GM12864 (cell line): Measurements from ENCODE around the gene TENT4B.
"Not testable (repeated sequence)": the region's sequence is repeated elsewhere in the genome, so short reads cannot be mapped to it uniquely, and the experiment has no call there.

Experiments used
- DNase-seq: peaks from one replicate; pipeline ENCODE4 v3.0.0-alpha.2; 2011; ENCODE audit warnings: low read depth
- H3K4me3 ChIP-seq: 2 replicates; pipeline ENCODE4 v1.5.1; 2011; ENCODE audit warnings: mild to moderate bottlenecking, low read depth, low read length, control low read depth
- TF ChIP-seq, protein P1 (sequence below): IDR thresholded peaks from 2 replicates; pipeline ENCODE4 v1.5.1; 2011; ENCODE audit warnings: low read depth, mild to moderate bottlenecking, moderate library complexity, low read length, control low read depth, inconsistent platforms; ENCODE audit errors: missing control alignments

Gene TENT4B

DNA sequence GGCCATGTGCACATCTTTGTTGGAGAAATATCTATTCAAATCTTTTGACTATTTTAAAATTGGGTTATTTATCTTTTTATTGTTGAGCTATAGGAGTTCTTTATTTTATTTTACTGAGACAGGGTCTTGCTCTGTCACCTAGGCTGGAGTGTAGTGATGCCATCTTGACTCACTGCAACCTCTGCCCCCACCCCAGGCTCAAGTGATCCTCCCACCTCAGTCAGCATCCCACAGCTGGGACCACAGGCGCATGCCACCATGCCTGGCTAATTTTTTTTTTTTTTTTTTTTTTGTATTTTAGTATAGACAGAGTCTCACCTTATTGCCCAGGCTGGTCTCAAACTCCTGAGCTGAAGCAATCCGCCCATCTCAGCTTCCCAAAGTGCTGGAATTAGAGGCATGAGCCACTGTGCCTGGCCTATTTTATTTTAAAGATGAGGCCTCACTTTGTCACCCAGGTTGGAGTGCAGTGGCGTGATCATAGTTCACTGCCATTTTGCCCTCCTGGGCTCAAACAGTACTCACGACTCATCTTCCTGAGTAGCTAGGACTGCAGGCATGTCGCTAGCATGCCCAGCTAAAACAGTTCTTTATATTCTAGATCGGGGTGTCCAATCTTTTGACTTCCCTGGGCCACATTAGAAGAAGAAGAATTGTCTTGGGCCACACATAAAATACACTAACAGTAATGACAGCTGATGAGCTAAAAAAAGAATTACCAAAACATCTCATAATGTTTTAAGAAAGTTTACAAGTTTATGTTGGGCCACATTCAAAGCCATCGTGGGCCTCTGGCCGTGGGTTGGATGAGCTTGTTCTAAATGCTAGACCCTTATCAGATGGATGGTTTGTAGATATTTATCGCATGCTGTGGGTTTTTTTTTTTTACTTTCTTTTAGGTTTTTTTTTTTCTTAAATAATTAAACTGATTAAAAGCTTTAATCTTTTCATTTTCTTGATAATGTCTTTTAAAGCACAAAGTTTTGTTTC, 13.7 kb downstream of the TENT4B start:
- no peak for DNase-seq
- no peak overlapping the region for H3K4me3 ChIP-seq
- TF ChIP-seq, protein P1, sequence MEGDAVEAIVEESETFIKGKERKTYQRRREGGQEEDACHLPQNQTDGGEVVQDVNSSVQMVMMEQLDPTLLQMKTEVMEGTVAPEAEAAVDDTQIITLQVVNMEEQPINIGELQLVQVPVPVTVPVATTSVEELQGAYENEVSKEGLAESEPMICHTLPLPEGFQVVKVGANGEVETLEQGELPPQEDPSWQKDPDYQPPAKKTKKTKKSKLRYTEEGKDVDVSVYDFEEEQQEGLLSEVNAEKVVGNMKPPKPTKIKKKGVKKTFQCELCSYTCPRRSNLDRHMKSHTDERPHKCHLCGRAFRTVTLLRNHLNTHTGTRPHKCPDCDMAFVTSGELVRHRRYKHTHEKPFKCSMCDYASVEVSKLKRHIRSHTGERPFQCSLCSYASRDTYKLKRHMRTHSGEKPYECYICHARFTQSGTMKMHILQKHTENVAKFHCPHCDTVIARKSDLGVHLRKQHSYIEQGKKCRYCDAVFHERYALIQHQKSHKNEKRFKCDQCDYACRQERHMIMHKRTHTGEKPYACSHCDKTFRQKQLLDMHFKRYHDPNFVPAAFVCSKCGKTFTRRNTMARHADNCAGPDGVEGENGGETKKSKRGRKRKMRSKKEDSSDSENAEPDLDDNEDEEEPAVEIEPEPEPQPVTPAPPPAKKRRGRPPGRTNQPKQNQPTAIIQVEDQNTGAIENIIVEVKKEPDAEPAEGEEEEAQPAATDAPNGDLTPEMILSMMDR = no peak

DNA sequence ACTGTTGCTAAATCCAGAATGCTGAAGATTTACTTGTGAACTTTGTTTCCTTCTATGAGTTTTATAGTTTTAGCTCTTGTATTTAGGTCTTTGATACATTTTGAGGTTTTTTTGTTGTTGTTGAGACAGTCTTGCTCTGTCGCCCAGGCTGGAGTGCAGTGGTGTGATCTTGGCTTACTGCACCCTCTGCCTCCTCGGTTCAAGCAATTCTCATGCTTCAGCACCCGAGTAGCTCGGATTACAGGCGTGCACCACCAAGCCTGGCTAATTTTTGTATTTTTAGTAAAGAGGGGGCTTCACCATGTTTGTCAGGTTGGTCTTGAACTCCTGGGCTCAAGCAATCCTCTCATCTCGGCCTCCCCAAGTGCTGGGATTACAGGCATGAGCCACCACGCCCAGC, 14.4 kb downstream of the TENT4B start:
- no peak for DNase-seq
- TF ChIP-seq, protein P1 = no peak
- H3K4me3 ChIP-seq = no peak overlapping the region

DNA sequence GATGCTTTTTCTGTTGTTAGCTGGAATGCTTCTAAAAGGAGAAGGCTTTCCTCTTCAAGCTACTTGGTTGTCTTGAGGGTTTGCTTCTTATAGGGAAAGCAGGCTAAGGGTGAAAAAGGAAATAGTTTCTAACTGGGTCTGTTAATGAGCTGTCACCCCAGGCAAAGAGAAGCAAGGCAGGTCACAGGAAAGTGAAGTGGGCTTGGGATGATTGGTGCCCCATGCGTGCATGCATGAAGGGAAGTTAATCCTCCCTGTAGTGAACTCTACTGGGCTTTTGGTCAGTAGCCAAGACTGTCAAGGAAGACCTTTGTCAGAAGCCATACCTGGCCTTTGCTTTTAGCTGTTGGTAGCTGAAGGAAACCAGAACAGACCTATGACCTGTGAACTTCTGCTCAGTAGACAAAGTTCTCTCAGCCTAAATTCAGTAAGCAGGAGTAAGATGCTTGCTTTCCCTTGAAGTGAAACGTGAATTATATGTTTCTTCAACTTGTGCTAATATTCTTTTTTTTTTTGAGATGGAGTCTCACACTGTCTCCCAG, 16.5 kb downstream of the TENT4B start:
- no peak overlapping the region for H3K4me3 ChIP-seq

DNA sequence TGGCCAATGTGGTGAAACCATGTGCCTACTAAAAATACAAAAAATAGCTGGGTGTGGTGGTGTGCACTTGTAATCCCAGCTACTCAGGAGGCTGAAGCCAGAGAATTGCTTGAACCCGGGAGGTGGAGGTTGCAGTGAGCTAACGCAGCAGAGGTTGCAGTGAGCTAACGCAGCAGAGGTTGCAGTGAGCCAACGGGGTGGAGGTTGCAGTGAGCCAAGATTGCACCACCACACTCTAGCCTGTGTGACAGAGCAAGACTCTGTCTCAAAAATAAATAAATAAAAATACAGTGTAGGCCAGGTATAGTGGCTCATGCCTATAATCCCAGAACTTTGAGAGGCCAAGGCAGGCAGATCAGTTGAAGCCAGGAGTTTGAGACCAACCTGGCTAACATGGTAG, 18.7 kb downstream of the TENT4B start:
- DNase-seq, H3K4me3 ChIP-seq: not testable (repeated sequence)

More for the DNA sequence above, 16.5 kb downstream of the TENT4B start:
- DNase-seq = no peak
- TF ChIP-seq, protein P1 = no peak

DNA sequence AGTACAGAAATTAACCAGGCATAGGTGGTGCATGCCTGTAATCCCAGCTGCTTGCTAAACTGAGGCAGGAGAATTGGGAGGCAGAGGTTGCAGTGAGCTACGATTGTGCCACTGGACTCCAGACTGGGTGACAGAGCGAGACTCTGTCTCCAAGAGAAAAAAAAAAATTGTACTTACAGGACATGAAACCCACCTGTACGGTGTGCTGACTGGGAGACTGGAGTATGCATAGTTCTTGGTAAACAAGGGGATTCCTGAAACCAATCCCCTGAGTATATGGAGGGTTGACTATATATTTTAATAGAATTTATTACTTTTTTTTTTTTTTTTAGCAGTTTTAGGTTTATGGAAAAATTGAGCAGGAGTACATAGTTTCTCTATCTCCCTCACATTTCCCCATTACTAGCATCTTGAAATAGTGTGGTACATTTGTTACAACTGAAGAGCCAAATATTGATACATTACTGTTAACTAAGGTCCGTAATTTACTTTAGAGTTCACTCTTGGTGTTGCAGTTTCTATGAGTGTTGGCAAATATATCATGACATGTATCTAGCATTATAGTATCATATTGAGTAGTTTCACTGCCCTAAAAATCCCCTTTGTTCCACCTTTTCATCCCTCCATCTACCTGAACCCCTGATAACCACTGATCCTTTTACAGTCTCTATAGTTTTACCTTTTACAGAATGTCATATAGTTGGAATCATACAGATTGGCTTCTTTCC, 19.3 kb downstream of the TENT4B start:
- no peak overlapping the region for H3K4me3 ChIP-seq
- TF ChIP-seq, protein P1 = no peak
- no peak for DNase-seq

DNA sequence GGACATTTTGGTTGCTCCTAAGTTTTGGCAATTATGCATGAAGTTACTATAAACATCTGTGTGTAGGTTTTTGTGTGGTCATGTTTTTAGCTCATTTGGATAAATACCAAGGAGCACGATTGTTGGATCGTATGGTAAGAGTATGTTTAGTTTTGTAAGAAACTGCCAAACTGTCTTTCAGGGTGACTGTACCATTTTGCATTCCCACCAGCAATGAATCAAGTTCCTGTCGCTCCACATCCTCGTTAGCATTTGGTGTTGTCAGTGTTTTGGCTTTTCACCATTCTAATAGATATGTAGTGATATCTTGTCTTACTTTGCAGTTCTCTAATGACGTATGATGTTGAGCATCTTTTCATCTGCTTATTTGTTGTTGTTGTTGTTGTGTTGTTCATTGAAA, 20.2 kb downstream of the TENT4B start:
- TF ChIP-seq, protein P1 = no peak
- DNase-seq = no peak

DNA sequence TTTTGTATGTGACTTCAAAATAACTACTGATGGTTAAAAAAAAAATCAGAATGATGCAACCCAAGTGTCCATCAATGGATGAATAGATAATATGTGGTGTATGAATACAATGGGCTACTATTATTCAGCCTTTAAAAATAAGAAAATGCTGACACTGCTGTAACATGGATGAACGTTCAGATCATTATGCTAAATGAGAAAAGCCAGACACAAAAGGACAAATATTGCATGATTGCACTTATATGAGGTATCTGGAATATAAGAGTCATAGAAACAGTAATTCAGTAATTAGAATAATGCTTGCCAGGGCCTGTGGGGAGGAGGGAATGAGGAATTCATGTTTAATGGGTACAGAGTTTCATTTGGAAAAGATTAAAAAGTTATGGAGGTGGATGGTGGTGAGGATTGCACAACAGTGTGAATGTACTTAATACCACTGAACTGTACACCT, 25.4 kb downstream of the TENT4B start:
- no peak for DNase-seq

More for the DNA sequence above, 20.2 kb downstream of the TENT4B start:
- H3K4me3 ChIP-seq = no peak overlapping the region

More for the DNA sequence above, 25.4 kb downstream of the TENT4B start:
- TF ChIP-seq, protein P1 = no peak
- no peak overlapping the region for H3K4me3 ChIP-seq
